Measurements from ENCODE around the gene CFAP119.
"Not testable (repeated sequence)": the region's sequence is repeated elsewhere in the genome, so short reads cannot be mapped to it uniquely, and the experiment has no call there.

CFAP119 gene

DNA sequence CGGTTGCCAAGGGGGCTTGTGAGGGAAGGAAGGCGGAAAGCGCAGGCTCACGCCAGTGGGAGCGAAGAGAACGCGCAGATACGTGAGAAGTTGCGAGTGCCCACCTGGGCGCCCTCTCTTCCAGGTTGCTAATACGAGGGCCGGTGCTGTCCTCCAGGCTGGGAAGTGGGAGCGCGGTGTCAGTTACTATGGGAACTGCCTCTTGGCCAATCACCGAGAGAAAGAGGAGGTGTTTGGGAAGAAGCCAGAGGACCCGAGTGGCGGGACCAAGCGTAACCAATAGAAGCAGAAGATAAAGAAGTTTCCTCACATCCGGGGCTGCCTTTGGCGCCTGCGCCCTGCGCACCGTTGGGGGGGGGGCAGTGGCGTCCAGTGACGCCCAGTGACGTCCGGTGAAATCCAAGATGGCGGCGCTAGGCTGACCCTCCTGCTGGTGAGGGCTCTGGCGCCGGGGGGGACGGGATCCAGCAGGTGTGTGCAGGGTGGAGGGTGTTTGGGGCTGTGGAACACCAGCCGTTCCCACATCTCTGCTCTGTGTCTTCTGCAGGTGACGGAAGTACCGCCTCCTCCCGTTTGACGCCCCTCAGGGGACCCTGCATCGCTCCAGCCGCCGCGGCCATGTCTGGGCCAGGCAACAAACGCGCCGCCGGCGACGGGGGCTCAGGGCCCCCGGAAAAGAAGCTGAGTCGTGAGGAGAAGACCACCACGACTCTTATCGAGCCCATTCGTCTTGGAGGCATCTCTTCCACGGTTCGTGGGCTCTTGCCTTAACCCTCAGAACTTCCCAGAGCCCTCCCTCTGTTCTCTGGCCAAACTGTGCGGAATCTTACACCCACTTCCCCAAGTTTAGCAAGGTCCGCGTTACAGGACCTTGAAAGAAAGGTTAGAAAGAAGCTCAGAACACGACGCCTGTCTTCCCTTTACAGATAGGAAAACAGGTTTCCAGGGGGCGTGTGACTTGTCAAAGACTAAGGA, at the start of gene CFAP119, which contains the start of gene RNF40:
Gene CFAP119 (minus strand): TSS at position 135 of the 975 bp plus-strand sequence. CDS start 314 bp downstream, outside the sequence.
Gene RNF40 (plus strand): TSS at position 395 of the 975 bp plus-strand sequence. CDS start 224 bp downstream, at position 619.
- peak; percentile 90 for DNase-seq

DNA sequence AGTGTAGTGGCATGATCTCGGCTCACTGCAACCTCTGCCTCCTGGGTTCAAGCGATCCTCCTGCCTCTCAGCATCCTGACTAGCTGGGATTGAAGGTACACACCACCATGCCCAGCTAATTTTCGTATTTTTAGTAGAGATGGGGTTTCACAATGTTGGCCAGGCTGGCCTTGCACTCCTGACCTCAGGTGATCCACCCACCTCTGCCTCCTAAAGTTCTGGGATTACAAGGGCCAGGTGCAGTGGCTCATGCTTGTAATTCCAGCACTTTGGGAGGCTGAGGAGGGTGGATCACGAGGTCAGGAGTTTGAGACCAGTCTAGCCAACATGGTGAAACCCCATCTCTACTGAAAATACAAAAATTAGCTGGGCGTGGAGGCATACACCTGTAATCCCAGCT, 47.8 kb upstream of the CFAP119 start:
- not testable (repeated sequence) for DNase-seq

DNA sequence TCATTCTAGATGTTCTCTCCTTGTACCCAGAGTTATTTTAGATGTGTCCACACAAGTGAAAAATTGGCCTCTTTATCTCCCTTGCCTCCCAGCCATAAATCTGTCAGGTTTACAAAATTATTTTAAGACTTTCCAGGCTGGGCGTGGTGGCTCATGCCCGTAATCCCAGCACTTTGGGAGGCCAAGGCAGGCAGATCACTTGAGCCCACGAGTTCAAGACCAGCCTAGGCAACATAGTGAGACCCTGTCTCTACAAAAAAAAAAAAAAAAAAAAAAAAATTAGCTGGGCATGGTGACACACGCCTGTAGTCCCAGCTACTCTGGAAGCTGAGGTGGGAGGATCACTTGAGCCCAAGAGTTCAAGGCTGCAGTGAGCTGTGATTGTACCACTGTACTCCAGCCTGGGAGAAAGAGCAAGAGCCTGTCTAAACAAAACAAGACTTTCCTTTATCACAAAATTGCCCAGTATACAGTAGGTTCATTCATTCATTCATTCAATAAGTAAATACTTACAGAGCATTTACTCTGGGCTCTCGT, 47.1 kb upstream of the CFAP119 start:
- not testable (repeated sequence) for DNase-seq

- DNase-seq = no peak
Measured at GRCh38 chr16:30808146-30808545, 46.3 kb upstream of the CFAP119 start.

DNA sequence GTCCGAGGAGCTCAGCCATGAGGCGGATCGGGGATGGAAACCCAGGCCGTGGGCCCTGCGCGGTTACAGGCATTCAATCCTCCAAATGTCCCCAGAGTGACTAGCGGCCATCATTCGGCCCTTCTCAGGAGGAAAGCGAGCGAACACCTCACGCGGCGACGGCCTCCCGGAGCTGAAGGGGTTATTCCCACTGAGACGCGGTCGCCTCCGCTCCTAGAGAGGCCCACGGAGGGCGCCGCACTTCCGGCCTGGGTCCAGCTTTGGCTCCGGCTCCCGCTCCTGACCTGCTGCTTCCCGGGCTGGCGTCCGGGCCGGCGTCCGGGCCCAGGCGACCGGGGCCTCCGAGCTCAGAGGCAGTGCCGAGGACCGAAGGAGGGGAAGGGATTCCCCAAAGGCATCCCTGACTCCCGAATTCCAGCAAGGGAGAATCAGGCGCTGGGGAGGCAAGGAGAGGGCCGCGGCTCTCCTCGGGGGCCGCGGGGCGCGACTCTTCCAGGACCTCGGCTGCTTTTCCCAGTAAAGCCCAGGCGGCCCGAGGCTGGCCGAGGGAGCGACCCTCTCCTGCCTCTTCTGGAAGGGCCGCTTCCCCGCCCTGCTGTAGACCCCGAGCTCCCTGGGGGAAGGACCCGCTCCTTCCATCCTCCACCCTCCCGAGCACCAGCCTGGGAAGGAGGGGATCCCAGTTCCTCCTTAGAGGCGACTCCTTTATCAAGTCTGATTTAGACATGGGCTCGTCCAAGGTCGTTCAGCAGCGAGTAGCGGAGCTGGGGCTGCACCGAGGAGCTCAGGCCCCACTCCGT, 43.7 kb upstream of the CFAP119 start:
- peak; percentile 45 for DNase-seq

GRCh38 chr16:30805056-30805369, 43.2 kb upstream of the CFAP119 start:
- DNase-seq = no peak

DNA sequence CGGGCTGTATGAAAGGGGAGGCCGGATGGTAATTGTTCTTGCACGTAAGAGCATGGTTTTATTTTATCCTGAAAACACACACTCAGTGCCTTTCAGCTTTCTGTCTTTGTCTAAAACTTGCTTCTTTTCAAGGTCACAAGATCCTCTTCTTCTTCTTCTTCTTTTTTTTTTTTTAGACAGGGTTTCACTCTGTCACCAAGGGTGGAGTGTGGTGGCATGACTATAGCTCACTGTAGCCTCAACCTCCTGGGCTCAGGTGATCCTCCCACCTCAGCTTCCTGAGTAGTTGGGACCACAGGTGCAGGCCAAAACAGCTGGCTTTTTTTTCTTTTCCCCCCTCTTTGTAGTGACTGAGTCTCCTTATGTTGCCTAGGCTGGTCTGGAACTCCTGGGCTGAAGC, 41.1 kb upstream of the CFAP119 start:
- no peak for DNase-seq

GRCh38 chr16:30797670-30798309, 35.9 kb upstream of the CFAP119 start:
- no peak for DNase-seq

- no peak for DNase-seq
Measured at GRCh38 chr16:30794634-30795033, 32.8 kb upstream of the CFAP119 start.

DNA sequence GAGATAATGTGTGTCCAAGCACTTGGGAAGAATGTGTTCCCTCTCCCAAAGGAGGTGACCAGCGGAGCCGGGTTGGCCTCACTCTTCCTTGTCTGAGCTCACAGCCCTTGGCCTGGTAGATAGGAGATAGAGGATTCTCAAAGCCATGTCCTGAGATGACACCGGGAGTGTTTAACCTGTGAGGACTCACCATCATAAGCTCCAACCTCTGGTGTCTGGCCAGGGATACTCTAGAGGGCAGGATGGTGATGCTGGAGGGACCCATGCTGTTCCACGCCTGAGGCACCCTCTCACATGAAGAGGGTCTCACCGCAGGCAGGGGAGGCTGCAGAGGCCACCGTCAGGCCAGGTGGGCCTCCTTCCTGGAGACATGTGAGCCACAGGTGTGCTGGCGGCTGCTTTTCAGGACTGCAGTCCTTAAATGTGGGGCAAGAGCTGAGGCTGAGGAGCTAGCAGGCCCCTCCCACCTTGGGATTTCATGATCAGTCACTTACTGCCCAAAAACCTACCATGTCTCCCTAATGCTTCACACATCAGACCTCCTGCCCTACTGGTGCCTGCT, 31.7 kb upstream of the CFAP119 start:
- DNase-seq = no peak

- no peak for DNase-seq
Measured at GRCh38 chr16:30787613-30788378, 25.9 kb upstream of the CFAP119 start.

DNA sequence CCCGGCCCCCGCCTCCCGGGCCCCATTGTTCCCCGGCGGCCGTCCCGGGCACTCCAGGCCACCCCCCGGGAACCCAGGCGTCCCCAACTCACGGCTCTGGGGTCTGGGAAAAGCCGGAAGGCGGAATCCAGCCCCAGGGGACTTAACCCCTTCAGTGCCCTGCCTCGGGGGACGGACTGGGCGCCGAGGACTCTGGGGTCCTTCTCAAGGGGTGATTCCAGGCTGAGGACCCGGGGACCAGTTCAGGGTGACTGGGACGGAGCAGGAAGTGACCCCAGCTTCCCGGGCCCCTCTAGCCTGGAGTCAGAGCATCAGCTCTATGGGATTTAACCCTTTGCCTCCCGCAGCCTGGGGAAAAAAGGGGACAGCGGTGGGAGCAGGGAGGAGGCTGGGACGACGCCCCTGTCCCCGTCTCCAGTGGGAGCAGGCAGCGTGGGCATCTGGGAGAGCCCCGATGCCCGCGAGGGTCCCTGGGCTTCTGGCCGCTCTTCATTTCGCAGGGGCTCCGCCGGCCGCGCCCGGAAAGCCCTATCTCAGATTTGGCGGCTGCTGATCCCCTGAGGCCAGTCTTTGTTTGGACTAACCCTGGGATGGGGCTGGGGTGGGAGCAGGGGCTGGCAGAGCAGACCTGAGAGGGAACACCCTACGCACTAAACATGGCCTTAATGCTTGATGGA, 25.2 kb upstream of the CFAP119 start, which contains the start of gene ZNF629:
Gene ZNF629 (minus strand): TSS at position 270 of the 677 bp plus-strand sequence. CDS start 2,723 bp downstream, outside the sequence.
- DNase-seq = no peak

DNA sequence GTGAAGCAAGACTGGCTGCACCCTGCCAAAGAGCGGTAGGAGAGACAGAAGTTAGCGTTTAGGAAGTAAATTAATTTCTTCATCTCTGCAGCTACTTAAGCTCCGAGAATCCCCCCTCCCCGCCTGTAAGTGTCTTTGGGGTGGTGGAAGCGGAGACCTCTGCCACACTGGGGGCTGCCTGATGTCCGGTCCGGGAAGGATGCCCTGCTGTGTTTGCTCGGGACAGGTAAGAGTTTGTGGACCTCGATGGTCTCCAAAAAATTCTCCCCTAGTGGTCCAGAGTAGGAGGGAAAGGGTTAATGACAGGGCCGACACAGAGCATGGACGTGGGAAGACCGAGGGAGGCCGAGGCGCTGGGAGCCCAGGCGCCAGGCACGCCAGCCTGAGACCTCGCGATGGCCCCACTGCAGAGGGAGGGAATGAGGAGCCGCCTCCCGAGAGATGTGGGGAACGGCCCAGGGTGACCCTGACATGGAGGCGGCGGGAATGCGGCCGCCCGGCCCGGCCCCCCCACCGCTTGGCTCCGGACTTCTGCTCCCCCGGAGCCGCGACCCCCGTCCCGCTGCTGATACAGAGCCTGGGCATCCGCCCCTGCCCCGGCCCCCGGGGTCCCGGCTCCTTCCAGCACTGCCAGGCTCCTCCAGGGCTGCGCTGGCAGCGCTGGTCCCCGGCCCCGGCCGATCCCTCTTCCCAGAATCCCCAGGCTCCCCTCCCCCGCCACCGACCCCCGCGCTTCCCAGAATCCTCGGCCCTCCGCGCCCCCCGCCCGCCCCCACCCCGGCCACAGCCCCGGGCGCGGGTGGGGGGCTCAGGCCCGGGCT, 24.5 kb upstream of the CFAP119 start:
- no peak for DNase-seq

GRCh38 chr16:30785126-30786106, 23.6 kb upstream of the CFAP119 start:
- DNase-seq = no peak

- DNase-seq = no peak
Measured at GRCh38 chr16:30784215-30784614, 22.4 kb upstream of the CFAP119 start.

DNA sequence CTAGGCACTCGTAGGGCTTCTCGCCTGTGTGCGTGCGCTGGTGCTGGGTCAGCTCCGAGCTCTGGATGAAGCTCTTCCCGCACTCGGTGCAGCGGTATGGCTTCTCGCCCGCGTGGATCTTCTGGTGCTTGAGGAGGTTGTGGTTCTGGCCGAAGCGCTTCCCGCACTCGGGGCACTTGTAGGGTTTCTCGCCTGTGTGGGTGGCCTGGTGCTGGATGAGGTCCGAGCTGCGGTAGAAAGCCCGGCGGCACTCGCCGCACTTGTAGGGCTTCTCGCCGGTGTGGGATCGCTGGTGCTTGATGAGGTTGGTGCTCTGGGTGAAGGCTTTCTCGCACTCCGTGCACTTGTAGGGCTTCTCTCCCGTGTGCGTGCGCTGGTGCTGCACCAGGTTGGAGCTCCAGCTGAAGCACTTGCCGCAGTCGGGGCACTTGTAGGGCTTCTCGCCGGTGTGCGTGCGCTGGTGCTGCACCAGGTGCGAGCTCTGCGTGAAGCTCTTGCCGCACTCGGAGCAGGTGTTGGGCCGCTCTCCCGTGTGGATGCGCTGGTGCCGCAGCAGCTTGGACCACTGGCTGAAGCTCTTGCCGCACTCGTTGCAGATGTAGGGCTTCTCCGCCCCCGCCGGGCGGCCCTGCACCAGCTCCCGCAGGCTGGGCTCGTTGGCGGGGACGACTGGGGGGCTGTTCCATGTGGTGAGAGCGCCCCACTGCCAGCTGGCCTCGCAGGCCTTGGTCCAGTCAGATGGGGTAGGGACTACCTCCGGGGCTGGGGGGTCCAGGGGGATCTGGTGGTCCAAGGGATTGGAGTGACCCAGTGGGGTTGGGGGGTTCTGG, 21.6 kb upstream of the CFAP119 start:
- DNase-seq = no peak

DNA sequence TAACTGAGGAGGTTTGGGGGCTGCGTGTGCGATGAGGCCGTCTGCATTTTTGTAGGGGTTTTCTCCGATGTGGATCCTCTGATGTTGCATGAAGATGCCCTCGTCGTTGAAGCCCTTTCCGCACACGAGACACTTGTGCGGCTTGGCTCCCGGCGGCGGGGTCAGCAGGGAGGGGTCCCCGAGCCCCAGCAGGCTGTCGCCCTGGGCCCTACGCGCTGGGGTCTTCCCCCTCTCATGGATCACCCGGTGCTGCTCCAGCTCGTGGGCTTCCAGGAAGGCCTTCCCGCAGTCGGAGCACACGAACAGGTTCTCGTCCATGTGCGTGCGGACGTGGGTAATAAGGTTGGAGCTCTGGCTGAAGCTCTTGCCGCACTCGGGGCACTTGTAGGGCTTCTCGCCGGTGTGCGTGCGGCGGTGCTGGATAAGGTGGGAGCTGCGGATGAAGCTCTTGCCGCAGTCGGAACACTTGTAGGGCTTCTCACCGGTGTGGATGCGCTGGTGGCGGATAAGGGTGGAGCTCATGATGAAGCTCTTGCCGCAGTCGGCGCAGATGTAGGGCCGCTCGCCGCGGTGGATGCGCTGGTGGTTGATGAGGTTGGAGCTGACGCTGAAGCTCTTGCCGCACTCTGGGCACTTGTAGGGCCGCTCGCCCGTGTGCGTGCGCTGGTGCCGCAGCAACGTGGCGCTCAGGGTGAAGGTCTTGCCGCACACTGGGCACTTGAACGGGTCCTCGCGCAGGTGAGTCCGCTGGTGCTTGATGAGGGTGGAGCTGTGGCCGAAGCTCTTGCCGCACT, 20.8 kb upstream of the CFAP119 start:
- no peak for DNase-seq
